CD14-positive monocyte (primary cell): ENCODE data around the gene DENR. TPM values are rescaled to one million over a fixed set of nuclear protein-coding genes. Genes with fewer than 3 reads are reported as not detected.

ENCODE experiments used
- DNase-seq, 3 donors: peaks; one replicate each; pipeline ENCODE4 v3.0.0-alpha.2; 2011 to 2022
- H2AFZ ChIP-seq: 2 replicates; pipeline ENCODE4 v1.6.0; 2012; ENCODE audit warnings: mild to moderate bottlenecking, low read depth, low read length, inconsistent platforms; ENCODE audit not compliant: insufficient read depth, poor library complexity, severe bottlenecking
- H3K27ac ChIP-seq, 2 donors: 1 replicate in 1 of 2; 2 replicates in 1 of 2; pipeline ENCODE4 v1.5.1; 2012 to 2013; ENCODE audit warnings: low read length in 2 of 2, control low read depth in 1 of 2, inconsistent platforms in 1 of 2, low read depth in 1 of 2, mild to moderate bottlenecking in 1 of 2
- H3K27me3 ChIP-seq, 2 donors: one replicate each; pipeline versions ENCODE4 v1.6.0 to v1.6.1; 2011 to 2013; ENCODE audit warnings: low read length in 2 of 2; ENCODE audit not compliant: control insufficient read depth in 2 of 2, insufficient read depth in 2 of 2
- H3K36me3 ChIP-seq, 2 donors: replicated peaks in 1 of 2; 1 replicate in 1 of 2; 2 replicates in 1 of 2; pipeline versions ENCODE4 v1.5.1 to v1.6.1; 2012 to 2013; ENCODE audit warnings: low read length in 2 of 2, control low read depth in 1 of 2, inconsistent platforms in 1 of 2, mild to moderate bottlenecking in 1 of 2; ENCODE audit not compliant: insufficient read depth in 2 of 2, control insufficient read depth in 1 of 2
- H3K4me1 ChIP-seq, 2 donors: 1 replicate in 1 of 2; 2 replicates in 1 of 2; pipeline versions ENCODE4 v1.5.1 to v1.6.1; 2012 to 2013; ENCODE audit warnings: low read length in 2 of 2, control low read depth in 1 of 2, inconsistent platforms in 1 of 2, mild to moderate bottlenecking in 1 of 2, moderate library complexity in 1 of 2; ENCODE audit not compliant: insufficient read depth in 2 of 2, control insufficient read depth in 1 of 2
- H3K4me2 ChIP-seq: replicated peaks from 2 replicates; pipeline ENCODE3; 2012; ENCODE audit warnings: low read length, moderate library complexity, mild to moderate bottlenecking; ENCODE audit not compliant: poor library complexity, severe bottlenecking; ENCODE audit errors: extremely low read depth
- H3K4me3 ChIP-seq, 3 experiments: fragments of 200-600 bp in 1 of 3; sonication (generic) in 1 of 3; replicated peaks in 1 of 3; 1 replicate in 2 of 3; 2 replicates in 1 of 3; pipeline ENCODE4 v1.5.1; 2011 to 2013; ENCODE audit warnings: low read length in 3 of 3, mild to moderate bottlenecking in 3 of 3, control low read depth in 2 of 3, low read depth in 2 of 3, inconsistent platforms in 1 of 3, moderate library complexity in 1 of 3
- H3K79me2 ChIP-seq: 2 replicates; pipeline ENCODE4 v1.6.0; 2012; ENCODE audit warnings: mild to moderate bottlenecking, control low read depth, inconsistent platforms, low read length, moderate library complexity; ENCODE audit not compliant: insufficient read depth
- H3K9ac ChIP-seq: 2 replicates; pipeline ENCODE4 v1.6.0; 2017; ENCODE audit warnings: low read length, mild to moderate bottlenecking; ENCODE audit not compliant: insufficient read depth, poor library complexity, severe bottlenecking
- H3K9me3 ChIP-seq, 2 donors: replicated peaks in 1 of 2; 1 replicate in 1 of 2; 2 replicates in 1 of 2; pipeline versions ENCODE4 v1.5.1 to v1.6.1; 2012 to 2013; ENCODE audit warnings: low read length in 2 of 2, control low read depth in 1 of 2; ENCODE audit not compliant: control insufficient read depth in 1 of 2, insufficient read depth in 1 of 2
- H4K20me1 ChIP-seq: 2 replicates; pipeline ENCODE4 v1.6.0; 2012; ENCODE audit warnings: mild to moderate bottlenecking, low read length, control low read depth, moderate library complexity; ENCODE audit not compliant: insufficient read depth
- H3K27ac Mint-ChIP-seq, 7 donors: one replicate each; pipeline ENCODE4 v1.8.0; 2020; ENCODE audit warnings: mild to moderate bottlenecking in 7 of 7, mixed read lengths in 7 of 7, moderate library complexity in 6 of 7, inconsistent platforms in 2 of 7
- H3K27me3 Mint-ChIP-seq, 3 donors: one replicate each; pipeline ENCODE4 v1.8.0; 2021 to 2022; ENCODE audit warnings: low read depth in 3 of 3, mild to moderate bottlenecking in 3 of 3, mixed read lengths in 3 of 3, moderate library complexity in 3 of 3, inconsistent platforms in 1 of 3
- H3K36me3 Mint-ChIP-seq, 2 donors: one replicate each; pipeline ENCODE4 v1.8.0; 2020; ENCODE audit warnings: mixed read lengths in 2 of 2, inconsistent platforms in 1 of 2, mild to moderate bottlenecking in 1 of 2
- H3K4me1 Mint-ChIP-seq: one replicate; pipeline ENCODE4 v1.8.0; 2020; ENCODE audit warnings: mild to moderate bottlenecking, mixed read lengths
- H3K4me3 Mint-ChIP-seq, 2 donors: one replicate each; pipeline ENCODE4 v1.8.0; 2020; ENCODE audit warnings: mild to moderate bottlenecking in 2 of 2, mixed read lengths in 2 of 2, moderate library complexity in 1 of 2
- H3K9me3 Mint-ChIP-seq, 7 donors: one replicate each; pipeline ENCODE4 v1.8.0; 2020 to 2022; ENCODE audit warnings: mixed read lengths in 7 of 7, mild to moderate bottlenecking in 6 of 7, moderate library complexity in 6 of 7, inconsistent platforms in 2 of 7
- WGBS: methylation state at CpG from one replicate; pipeline ENCODE4 v1.1.5; 2013; ENCODE audit warnings: missing lambda C conversion rate; ENCODE audit not compliant: insufficient coverage; 5-methylcytosine and 5-hydroxymethylcytosine counted together
- intact Hi-C, 2 donors: fragments of 100-400 bp; cut with micrococcal nuclease; formaldehyde crosslinking; loops; one replicate each; pipeline versions ENCODE4 v1.15.0 to v1.15.1; 2023
- polyA plus RNA-seq, 3 donors: library from polyadenylated mRNA; depleted of rRNA in 1 of 3; unstranded in 2 of 3; stranded (reverse) in 1 of 3; fragments of 300-500 nt in 2 of 3; fragments of >200 nt in 1 of 3; fragmentation: Illumina TruSeq in 2 of 3; gene quantifications; 1 replicate in 2 of 3; 2 replicates in 1 of 3; pipeline ENCODE4 v1.2.3, GENCODE V29; 2012 to 2021
- TF ChIP-seq, protein P1 (sequence below): fragments of 200-600 bp; IDR thresholded peaks from one replicate; pipeline ENCODE4 v1.8.0; 2022; ENCODE audit warnings: antibody characterized with exemption, mild to moderate bottlenecking

DENR gene
- polyA plus RNA-seq, 3 donors, result 11.2 to 34.1 (median 32.5) TPM

DNA sequence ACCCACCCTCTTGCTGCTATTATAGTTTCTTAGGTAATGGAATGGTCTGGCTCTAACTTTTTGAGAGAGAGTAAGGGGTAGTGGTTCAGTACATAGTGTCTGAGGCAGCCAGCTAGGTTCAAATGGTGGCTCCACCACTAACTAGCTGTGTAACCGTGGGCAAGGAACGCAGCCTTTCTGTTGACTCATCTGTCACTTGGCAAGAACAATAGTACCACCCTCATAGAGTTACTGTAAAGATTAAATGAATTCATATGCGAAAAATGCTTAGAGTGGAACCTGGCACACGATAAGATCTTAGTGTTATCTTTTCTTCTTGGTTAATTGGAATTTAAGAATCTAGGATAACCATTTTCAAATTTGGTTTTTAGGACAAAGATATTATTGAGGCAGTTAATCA, 35.8 kb downstream of the DENR start:
- H3K4me1 Mint-ChIP-seq, result no peaks in the 10 kb centered on the region
- Histone ChIP-seq H3K27me3 (no peaks in the 10 kb centered on the region), H3K9ac (no peak overlapping the region), H3K9me3 (no peaks in the 10 kb centered on the region), H3K27ac (no peak overlapping the region), H3K4me1 (no peaks in the 10 kb centered on the region), H2AFZ (no peak overlapping the region), H3K79me2 (no peaks in the 10 kb centered on the region), H3K36me3 (no peaks in the 10 kb centered on the region), H3K4me3 (no peak overlapping the region), H4K20me1 (no peaks in the 10 kb centered on the region), H3K4me2 (no peak overlapping the region)
- H3K4me3 Mint-ChIP-seq, result no peak overlapping the region
- no peak overlapping the region for H3K27ac Mint-ChIP-seq
- TF ChIP-seq, protein P1, sequence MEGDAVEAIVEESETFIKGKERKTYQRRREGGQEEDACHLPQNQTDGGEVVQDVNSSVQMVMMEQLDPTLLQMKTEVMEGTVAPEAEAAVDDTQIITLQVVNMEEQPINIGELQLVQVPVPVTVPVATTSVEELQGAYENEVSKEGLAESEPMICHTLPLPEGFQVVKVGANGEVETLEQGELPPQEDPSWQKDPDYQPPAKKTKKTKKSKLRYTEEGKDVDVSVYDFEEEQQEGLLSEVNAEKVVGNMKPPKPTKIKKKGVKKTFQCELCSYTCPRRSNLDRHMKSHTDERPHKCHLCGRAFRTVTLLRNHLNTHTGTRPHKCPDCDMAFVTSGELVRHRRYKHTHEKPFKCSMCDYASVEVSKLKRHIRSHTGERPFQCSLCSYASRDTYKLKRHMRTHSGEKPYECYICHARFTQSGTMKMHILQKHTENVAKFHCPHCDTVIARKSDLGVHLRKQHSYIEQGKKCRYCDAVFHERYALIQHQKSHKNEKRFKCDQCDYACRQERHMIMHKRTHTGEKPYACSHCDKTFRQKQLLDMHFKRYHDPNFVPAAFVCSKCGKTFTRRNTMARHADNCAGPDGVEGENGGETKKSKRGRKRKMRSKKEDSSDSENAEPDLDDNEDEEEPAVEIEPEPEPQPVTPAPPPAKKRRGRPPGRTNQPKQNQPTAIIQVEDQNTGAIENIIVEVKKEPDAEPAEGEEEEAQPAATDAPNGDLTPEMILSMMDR, result no peak
- WGBS, result 83% methylated on average over 1 of the region's 4 CpGs
- intact Hi-C loops, result no loop called here
- H3K36me3 Mint-ChIP-seq, result no peaks in the 10 kb centered on the region
- H3K9me3 Mint-ChIP-seq, result no peaks in the 10 kb centered on the region
- DNase-seq, result no peak
- peaks cover 0 to 3% (median 1%) of the 10 kb centered on the region in 3 donors for H3K27me3 Mint-ChIP-seq

DNA sequence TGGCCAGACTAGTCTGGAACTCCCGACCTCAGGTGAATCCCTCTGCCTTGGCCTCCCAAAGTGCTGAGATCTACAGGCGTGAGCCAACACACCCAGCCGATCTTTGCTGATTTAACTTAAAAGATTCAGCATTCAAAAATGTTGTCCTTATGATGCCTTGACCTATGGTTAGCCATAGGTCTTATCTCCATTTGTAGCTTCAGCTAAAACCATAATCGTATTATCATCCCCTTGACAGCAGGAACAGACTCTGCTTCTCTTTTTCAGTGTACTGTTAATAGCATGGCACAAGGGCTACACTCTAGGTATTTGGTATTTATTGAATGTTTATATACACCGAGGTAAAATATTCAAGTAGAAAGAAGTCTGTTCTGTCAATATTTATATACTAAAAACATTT, 37.0 kb downstream of the DENR start:
- WGBS, result 92% methylated on average over 3 of the region's 5 CpGs
- Histone ChIP-seq H2AFZ (no peak overlapping the region), H3K27me3 (no peaks in the 10 kb centered on the region), H3K4me3 (no peak overlapping the region), H3K9me3 (no peaks in the 10 kb centered on the region), H3K4me2 (no peak overlapping the region), H3K79me2 (no peaks in the 10 kb centered on the region), H3K4me1 (no peaks in the 10 kb centered on the region), H4K20me1 (no peaks in the 10 kb centered on the region), H3K9ac (no peak overlapping the region), H3K27ac (no peak overlapping the region), H3K36me3 (no peaks in the 10 kb centered on the region)
- Mint-ChIP-seq H3K27ac (no peak overlapping the region), H3K36me3 (no peaks in the 10 kb centered on the region), H3K4me1 (no peaks in the 10 kb centered on the region), H3K9me3 (no peaks in the 10 kb centered on the region), H3K27me3 (peaks cover 0 to 3% (median 1%) of the 10 kb centered on the region in 3 donors), H3K4me3 (no peak overlapping the region)
- TF ChIP-seq, protein P1, result no peak
- DNase-seq, result no peak
- intact Hi-C loops, result no loop called here
